DND-41 (cell line): Measurements from ENCODE around the gene ECHDC3.

Source experiments
- ATAC-seq: fragments of 200-7000 bp; cut with Tn5 transposase; 3 replicates; pipeline ENCODE4 v1.9.1; 2021; ENCODE audit warnings: low read depth; ENCODE audit not compliant: insufficient read depth
- DNase-seq: peaks from one replicate; pipeline ENCODE4 v3.0.0-alpha.2; 2020
- H2AFZ ChIP-seq: 2 replicates; pipeline ENCODE4 v1.6.0; 2012; ENCODE audit warnings: low read depth, low read length
- H3K27ac ChIP-seq: 2 replicates; pipeline ENCODE4 v1.5.1; 2012; ENCODE audit warnings: low read length, inconsistent platforms
- H3K27me3 ChIP-seq: fragments of 200-600 bp; sonication (generic); 2 replicates; pipeline ENCODE4 v1.6.0; 2012; ENCODE audit warnings: low read length, mild to moderate bottlenecking, inconsistent platforms; ENCODE audit not compliant: insufficient read depth, poor library complexity
- H3K36me3 ChIP-seq: 2 replicates; pipeline ENCODE4 v1.5.1; 2012; ENCODE audit warnings: low read length, inconsistent platforms; ENCODE audit not compliant: insufficient read depth
- H3K4me1 ChIP-seq: 2 replicates; pipeline ENCODE4 v1.5.1; 2012; ENCODE audit warnings: mild to moderate bottlenecking, low read length; ENCODE audit not compliant: insufficient read depth
- H3K4me2 ChIP-seq: 2 replicates; pipeline ENCODE4 v1.6.0; 2012; ENCODE audit warnings: mild to moderate bottlenecking, moderate library complexity, low read length, inconsistent platforms; ENCODE audit not compliant: insufficient read depth
- H3K4me3 ChIP-seq, 2 experiments: fragments of 200-600 bp in 1 of 2; shearing (Covaris generic) in 1 of 2; 2 replicates each; pipeline ENCODE4 v1.5.1; 2012 to 2016; ENCODE audit warnings: inconsistent platforms in 2 of 2, low read length in 2 of 2, mild to moderate bottlenecking in 2 of 2, low read depth in 1 of 2, moderate library complexity in 1 of 2
- H3K79me2 ChIP-seq: 2 replicates; pipeline ENCODE4 v1.6.0; 2012; ENCODE audit warnings: low read length, inconsistent platforms; ENCODE audit not compliant: insufficient read depth
- H3K9ac ChIP-seq: 2 replicates; pipeline ENCODE4 v1.6.0; 2012; ENCODE audit warnings: low read depth, mild to moderate bottlenecking, inconsistent platforms, low read length, moderate library complexity
- H3K9me3 ChIP-seq: 2 replicates; pipeline ENCODE4 v1.5.1; 2012; ENCODE audit warnings: low read length, moderate library complexity, mild to moderate bottlenecking, inconsistent platforms; ENCODE audit not compliant: insufficient read depth, severe bottlenecking
- H4K20me1 ChIP-seq: 2 replicates; pipeline ENCODE4 v1.6.0; 2012; ENCODE audit warnings: low read length; ENCODE audit not compliant: insufficient read depth
- CTCF ChIP-seq: IDR thresholded peaks from 2 replicates; pipeline ENCODE4 v1.5.1; 2012; ENCODE audit warnings: borderline replicate concordance, low read length, moderate library complexity, mild to moderate bottlenecking; ENCODE audit not compliant: poor library complexity, severe bottlenecking; ENCODE audit errors: extremely low read depth
- EZH2 ChIP-seq: IDR thresholded peaks from 3 replicates; pipeline ENCODE4 v1.6.1; 2012; ENCODE audit warnings: borderline replicate concordance, low read depth, mild to moderate bottlenecking, moderate library complexity, low read length, inconsistent platforms; ENCODE audit not compliant: severe bottlenecking

ECHDC3 gene

GRCh38 chr10:11760151-11760550 lies 18.0 kb downstream of the ECHDC3 start:
- Histone ChIP-seq H3K27ac (no peak overlapping the region), H3K4me2 (no peak overlapping the region), H3K79me2 (no peaks in the 10 kb centered on the region), H3K36me3 (no peaks in the 10 kb centered on the region), H3K9me3 (no peaks in the 10 kb centered on the region), H2AFZ (no peak overlapping the region), H3K9ac (no peak overlapping the region), H3K27me3 (no peaks in the 10 kb centered on the region), H3K4me1 (peaks cover 6% of the 10 kb centered on the region), H4K20me1 (no peaks in the 10 kb centered on the region), H3K4me3 (no peak overlapping the region)
- no peak for TF ChIP-seq EZH2
- no peak for TF ChIP-seq CTCF
- no peak for DNase-seq
- ATAC-seq = no peak

GRCh38 chr10:11760861-11761260 lies 18.7 kb downstream of the ECHDC3 start:
- no peak overlapping the region for H2AFZ ChIP-seq
- no peak overlapping the region for H3K9ac ChIP-seq
- H3K4me2 ChIP-seq = no peak overlapping the region
- TF ChIP-seq CTCF = no peak
- TF ChIP-seq EZH2 = no peak
- no peaks in the 10 kb centered on the region for H3K27me3 ChIP-seq
- ATAC-seq (no peak), DNase-seq (no peak)
- no peaks in the 10 kb centered on the region for H3K9me3 ChIP-seq
- no peaks in the 10 kb centered on the region for H4K20me1 ChIP-seq
- no peaks in the 10 kb centered on the region for H3K36me3 ChIP-seq
- H3K4me1 ChIP-seq = peaks cover 6% of the 10 kb centered on the region
- H3K27ac ChIP-seq = no peak overlapping the region
- H3K79me2 ChIP-seq = no peaks in the 10 kb centered on the region
- H3K4me3 ChIP-seq = no peak overlapping the region

- TF ChIP-seq EZH2 (no peak), CTCF (no peak)
- no peak overlapping the region for H3K9ac ChIP-seq
- H2AFZ ChIP-seq = no peak overlapping the region
- DNase-seq (no peak), ATAC-seq (no peak)
- H3K9me3 ChIP-seq = no peaks in the 10 kb centered on the region
- H3K27ac ChIP-seq = no peak overlapping the region
- no peaks in the 10 kb centered on the region for H3K36me3 ChIP-seq
- no peaks in the 10 kb centered on the region for H3K79me2 ChIP-seq
- peaks cover 6% of the 10 kb centered on the region for H3K4me1 ChIP-seq
- no peaks in the 10 kb centered on the region for H4K20me1 ChIP-seq
- no peak overlapping the region for H3K4me2 ChIP-seq
- H3K27me3 ChIP-seq = no peaks in the 10 kb centered on the region
- no peak overlapping the region for H3K4me3 ChIP-seq
Measured at GRCh38 chr10:11761431-11761830, 19.2 kb downstream of the ECHDC3 start.

GRCh38 chr10:11762706-11763500 lies 20.7 kb downstream of the ECHDC3 start:
- Histone ChIP-seq H3K27me3 (no peaks in the 10 kb centered on the region), H3K9ac (no peak overlapping the region), H2AFZ (no peak overlapping the region), H3K27ac (no peak overlapping the region), H3K4me2 (no peak overlapping the region), H3K4me1 (no peaks in the 10 kb centered on the region), H3K4me3 (no peak overlapping the region), H3K36me3 (no peaks in the 10 kb centered on the region), H4K20me1 (no peaks in the 10 kb centered on the region), H3K79me2 (no peaks in the 10 kb centered on the region), H3K9me3 (no peaks in the 10 kb centered on the region)
- no peak for ATAC-seq
- no peak for TF ChIP-seq CTCF
- TF ChIP-seq EZH2 = no peak
- no peak for DNase-seq
